GM18519 (cell line): ENCODE results near the gene STING1.
"Not testable (repeated sequence)": the region's sequence is repeated elsewhere in the genome, so short reads cannot be mapped to it uniquely, and the experiment has no call there.

ENCODE experiments used
- ATAC-seq: cut with Tn5 transposase; IDR thresholded peaks from one replicate; pipeline ENCODE4 v1.9.1; 2021; ENCODE audit warnings: mild to moderate bottlenecking, moderate library complexity; ENCODE audit not compliant: unreplicated experiment, low FRiP score

Gene STING1

DNA sequence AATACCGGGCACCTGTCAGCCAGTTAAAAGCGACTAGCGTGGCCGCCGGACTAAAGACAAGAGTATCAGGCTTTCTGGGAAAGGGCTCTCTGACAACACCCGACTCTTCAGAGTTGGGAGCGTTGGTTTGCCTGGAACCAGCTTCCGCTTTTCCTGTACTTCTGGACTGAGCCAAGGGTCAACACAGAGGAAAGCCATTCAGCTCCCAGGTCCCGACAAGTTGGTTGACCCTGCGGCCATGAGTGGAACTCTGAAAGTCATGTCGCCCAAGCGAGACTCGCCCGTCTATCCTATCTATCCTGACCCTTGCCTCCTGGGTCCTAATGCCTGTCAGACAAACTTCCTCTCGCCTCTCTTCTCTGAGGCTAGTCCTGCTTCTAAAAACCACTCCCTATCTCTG lies 21.3 kb upstream of the STING1 start:
- ATAC-seq, result not testable (repeated sequence)

DNA sequence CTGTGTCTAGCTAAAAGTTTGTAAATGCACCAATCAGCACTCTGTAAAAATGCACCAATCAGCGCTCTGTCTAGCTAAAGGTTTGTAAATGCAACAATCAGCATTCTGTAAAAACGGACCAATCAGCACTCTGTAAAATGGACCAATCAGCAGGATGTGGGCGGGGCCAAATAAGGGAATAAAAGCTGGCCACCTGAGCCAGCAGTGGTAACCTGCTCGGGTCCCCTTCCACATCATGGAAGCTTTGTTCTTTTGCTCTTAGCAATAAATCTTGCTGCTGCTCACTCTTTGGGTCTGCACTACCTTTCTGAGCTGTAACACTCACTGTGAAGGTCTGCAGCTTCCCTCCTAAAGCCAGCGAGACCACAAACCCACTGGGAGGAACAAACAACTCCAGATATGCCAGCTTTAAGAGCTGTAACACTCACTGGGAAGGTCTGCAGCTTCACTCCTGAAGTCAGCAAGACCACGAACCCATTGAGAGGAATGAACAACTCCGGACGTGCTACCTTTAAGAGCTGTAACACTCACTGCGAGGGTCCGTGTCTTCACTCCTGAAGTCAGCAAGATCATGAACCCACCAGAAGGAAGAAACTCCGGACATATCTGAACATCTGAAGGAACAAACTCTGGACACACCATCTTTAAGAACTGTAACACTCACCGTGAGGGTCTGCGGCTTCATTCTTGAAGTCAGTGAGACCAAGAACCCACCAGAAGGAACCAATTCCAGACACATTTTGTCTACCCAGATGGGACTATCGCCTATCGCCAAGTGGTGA lies 20.7 kb upstream of the STING1 start:
- ATAC-seq, result not testable (repeated sequence)

DNA sequence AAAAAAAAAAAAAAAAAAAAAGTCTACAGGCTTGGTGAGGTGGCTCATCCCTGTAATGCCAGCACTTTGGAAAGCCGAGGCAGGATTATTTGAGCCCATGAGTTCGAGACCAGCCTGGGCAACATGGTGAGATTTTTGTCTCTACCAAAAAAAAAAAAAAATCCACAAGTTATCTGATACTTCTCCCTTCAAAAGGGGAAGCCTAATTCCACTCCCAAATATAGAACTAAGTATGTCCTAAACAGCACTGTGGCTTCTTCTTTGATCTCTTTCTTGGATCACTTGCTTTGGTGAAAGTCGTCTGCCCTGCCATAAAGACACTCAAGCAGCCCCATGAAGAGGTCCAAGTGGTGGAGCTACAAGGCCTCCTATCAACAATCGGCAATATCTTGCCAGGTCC lies 18.8 kb upstream of the STING1 start:
- ATAC-seq, result no peak

DNA sequence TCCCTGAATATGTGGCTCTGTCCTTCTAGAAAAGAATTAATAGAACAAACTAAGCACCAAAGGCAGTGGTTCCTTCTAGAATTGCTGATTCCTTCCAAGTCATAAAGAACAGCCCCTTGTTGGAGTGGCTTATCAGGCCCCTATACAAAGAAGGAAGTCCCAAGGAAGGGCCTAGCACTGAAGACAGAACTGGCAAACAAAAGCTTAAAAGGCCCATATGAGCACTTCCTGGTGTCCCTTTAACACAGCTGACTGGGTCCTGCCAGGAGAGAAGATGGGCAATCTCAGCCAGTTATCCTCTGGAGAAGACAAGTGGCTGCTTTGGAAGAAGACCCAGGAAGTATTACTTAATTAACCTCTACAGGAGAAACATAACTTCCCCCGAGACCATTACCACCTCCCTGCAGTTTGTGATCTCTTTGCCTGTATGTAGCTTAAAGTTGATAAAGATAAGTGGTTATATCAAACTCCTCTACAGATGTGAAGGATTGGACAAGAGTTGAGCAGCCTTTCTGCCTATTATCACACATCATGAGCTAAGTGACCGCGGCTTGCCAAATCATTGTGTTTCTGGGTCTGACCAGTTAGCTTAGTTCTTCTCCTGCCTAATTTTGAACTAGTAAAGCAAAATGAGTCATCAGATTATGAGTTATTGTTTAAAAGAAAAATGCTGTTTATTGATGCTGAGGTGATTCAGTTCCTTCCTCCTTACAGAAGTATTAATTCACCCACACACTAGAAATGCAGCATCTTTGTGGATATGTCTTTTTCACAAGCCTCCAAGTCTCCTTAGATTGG lies 13.3 kb upstream of the STING1 start:
- ATAC-seq, result no peak

DNA sequence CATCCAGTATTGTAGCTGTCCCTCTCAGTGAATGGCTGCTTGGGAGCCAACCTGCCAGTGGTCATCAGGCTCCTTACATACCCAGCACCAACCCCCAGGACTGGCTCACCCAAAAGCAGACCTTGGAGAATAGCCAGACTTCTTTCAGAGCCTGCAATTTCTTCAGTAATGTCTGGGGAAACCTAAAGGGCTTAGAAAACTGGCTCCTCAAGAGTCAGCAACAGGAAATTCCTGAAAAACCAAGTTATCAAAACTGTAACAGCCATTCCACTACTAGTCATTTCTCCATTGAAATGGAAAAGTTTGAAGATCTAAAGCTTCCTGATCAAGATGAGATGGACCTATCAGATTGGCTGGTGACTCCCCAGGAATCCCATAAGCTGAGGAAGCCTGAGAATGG lies 12.3 kb upstream of the STING1 start:
- no peak for ATAC-seq

DNA sequence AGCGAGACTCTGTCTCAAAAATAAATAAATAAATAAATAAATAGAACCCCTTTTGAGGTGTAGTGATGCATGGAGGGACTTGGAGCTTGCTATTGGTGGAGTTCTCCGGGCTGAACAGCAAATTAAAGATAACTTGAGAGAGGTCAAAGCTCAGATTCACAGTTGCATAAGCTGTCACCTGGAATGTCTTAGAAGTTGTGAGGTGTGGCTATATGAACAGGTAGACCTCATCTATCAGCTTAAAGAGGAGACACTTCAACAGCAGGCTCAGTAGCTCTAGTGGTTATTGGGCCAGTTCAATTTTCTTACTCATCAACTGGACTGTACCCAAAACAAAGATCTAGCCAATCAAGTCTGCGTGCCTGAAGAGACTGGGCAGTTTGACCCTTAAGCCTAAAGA lies 11.7 kb upstream of the STING1 start:
- ATAC-seq, result no peak

DNA sequence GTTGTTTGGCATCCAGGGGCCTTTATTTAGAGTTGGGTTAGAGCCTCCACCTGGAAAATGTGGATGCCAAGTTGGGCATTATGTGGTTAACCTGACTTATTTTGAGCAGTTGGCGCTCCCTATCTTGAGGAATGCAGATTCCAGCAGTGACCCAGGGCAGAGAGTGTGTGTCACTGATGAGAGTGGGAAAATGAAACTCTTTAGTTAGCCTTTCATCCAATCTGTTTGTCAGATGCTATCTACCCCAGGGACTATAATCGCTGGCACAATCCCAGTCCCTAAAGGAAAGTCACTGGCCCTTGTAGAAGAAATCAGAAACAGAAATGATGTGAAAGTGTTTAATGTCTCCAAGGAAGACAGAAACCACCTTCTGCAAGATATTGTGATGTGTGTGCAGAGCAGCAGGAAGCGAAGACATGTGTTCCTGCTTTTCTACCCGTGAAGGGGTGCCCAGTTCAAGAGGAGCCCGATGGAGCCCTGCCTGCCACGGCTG lies 10.2 kb upstream of the STING1 start:
- ATAC-seq, result no peak

DNA sequence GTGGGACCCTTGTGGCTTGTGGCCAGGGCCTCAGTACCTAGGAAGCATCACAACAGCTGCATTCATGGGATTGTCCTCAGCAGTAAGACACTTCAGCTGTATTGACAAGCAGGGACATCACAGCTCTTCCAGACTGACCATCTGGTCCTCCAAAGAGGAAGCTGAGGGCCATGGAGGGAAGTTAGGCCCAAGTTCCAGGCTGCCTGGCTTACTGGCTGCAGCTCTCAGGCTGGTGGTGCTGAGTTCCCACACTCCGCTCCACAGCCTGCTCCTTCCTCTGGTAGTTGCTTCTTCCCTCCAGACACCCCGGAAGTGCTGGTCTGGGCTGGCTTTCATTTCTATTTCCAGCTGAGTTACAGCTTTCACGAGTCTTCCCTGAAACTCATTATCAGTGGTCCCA lies 5.7 kb upstream of the STING1 start:
- no peak for ATAC-seq

DNA sequence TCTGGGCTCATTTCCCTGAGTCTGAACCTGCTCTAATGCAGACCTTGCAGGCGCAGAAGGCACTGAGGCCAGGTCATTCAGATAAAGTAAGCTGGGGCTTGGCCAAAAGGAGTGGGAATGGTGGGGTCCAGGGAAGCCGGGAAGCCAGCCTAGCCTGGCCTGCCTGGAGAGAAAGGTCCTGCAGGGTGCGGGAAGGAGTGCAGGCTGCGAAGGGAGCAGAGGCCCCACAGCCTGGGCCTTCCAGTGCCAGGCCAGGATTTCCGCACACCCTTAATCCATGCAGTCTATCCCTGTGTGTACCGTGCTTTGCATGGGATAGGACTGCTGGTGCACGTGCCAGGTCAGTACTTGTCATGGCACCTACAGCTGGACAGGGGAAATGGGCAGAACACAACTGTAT lies 3.6 kb upstream of the STING1 start:
- ATAC-seq, result no peak

DNA sequence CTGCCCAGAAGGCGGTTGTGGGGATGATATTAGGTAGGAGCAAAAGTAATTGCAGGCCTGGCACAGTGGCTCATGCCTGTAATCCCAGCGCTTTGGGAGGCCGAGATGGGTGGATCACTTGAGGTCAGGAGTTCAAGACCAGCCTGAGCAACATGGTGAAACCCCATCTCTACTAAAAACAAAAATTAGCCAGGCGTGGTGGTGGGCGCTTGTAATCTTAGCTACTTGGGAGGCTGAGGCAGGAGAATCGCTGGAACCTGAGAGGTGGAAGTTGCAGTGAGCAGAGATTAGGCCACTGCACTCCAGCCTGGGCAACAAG lies 291 bp upstream of the STING1 start:
- not testable (repeated sequence) for ATAC-seq

DNA sequence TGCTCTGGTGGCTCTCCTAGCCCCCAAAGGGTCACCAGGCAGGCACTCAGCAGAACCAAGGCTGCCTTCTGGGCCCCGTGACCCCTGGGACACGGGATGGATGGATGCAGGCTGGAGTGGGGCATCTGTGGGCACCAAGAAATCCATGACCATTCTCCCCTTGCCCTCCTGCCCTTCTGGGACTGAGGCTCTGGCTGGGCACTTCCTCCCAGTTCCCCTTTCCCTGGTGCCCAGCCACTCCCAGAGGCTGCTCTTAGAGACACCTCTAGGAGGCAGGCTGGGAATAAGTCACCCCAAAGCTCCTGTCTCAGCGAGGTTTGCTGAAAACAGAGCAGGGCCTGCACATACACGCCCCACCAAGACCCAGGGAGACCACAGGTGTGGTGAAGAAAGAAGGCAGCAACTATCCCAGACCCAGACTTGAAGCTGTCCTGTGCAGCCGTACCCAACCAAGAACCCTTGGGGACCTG lies 943 bp downstream of the STING1 start:
- ATAC-seq, result no peak

DNA sequence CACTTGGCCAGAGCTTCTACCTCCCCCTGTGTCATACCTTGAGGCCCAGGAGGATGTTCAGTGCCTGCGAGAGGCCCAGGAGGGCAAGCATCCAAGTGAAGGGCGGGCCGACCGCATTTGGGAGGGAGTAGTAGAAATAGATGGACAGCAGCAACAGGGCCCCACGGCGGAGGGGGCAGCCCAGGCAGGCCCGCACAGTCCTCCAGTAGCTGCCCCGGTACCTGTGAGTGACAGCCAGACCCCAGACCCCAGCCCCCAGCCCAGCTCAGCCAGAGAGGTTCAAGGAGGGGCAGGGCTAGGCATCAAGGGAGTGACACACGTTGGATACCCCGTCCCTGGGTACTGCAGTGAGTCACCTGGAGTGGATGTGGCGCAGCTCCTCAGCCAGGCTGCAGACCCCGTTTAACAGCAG lies 1.4 kb downstream of the STING1 start:
- no peak for ATAC-seq

DNA sequence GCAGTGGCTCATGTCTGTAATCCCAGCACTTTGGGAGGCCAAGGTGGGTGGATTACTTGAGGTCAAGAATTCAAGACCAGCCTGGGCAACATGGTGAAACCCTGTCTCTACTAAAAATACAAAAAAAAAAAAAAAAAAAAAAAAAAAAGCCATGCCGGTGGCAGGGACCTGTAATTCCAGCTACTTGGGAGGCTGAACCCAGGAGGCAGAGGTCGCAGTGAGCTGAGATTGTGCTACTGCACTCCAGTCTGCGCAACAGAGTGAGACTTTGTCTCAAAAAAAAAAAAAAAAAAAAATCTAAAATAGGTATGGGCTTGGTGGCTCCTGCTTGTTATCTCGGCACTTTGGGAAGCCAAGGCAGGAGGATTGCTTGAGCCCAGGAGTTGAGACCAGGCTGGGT lies 2.8 kb downstream of the STING1 start:
- not testable (repeated sequence) for ATAC-seq

DNA sequence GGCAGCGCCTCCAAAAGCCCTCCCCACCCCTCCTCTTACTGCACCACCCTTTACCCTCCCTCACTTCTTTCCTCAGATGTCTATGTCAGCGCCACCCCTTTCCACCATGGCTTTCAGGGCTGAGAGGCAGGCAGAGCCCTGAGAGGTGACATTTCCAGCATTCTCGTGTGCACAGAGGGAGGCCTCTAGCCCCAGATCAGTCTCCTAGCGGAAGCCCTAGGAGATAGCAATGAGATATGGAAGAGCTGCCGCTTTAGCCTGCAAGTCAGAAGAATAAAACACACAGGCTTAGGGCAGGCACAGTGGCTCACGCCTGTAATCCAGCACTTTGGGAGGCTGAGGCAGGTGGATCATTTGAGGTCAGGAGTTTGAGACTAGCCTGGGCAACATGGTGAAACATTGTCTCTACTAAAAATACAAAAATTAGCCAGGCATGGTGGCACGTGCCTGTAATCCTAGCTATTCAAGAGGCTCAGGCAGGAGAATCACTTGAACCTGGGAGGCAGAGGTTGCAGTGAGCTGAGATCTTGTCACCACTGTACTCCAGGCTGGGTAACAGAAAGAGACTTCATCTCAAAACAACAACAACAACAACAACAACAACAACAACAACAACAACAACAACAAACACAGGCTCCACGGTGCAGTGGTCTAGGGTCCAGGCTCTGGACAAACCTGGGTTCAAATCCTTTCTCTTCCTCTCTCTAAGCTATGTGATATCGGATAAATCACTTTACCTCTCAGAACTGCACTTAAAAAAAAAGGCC lies 3.7 kb downstream of the STING1 start:
- not testable (repeated sequence) for ATAC-seq

DNA sequence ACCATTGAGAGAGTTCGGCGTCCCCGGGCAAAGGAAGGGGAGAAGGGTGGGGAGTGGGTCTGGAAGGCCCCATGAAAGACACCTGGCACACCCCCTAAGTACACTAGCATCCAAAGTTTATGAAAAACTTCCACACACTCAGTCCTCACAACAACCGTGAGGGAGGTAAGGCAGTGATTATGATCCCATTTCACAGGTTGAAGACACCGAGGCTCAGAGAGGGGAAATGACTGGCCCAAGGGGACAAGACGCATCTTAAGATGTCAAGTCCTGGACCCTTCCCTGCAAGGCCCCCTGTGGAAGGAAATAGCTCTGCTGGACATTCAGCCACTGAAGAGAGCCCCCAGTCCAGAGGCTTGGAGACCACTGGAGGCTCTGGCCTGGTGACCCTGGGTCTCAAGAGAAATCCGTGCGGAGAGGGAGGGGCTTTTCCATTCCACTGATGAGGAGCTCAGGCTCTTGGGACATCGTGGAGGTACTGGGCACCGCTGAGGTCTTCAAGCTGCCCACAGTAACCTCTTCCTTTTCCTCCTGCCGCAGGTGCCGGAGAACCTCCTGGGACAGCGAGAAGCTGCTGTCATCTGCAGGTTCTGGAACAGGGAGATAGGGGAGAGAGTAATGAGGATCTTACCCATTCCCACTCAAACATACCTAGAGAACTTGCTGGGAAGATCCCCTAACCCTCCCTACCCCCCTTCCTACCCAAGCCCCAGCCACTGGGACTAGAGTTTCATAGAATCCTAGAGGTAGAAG lies 6.5 kb downstream of the STING1 start:
- no peak for ATAC-seq

DNA sequence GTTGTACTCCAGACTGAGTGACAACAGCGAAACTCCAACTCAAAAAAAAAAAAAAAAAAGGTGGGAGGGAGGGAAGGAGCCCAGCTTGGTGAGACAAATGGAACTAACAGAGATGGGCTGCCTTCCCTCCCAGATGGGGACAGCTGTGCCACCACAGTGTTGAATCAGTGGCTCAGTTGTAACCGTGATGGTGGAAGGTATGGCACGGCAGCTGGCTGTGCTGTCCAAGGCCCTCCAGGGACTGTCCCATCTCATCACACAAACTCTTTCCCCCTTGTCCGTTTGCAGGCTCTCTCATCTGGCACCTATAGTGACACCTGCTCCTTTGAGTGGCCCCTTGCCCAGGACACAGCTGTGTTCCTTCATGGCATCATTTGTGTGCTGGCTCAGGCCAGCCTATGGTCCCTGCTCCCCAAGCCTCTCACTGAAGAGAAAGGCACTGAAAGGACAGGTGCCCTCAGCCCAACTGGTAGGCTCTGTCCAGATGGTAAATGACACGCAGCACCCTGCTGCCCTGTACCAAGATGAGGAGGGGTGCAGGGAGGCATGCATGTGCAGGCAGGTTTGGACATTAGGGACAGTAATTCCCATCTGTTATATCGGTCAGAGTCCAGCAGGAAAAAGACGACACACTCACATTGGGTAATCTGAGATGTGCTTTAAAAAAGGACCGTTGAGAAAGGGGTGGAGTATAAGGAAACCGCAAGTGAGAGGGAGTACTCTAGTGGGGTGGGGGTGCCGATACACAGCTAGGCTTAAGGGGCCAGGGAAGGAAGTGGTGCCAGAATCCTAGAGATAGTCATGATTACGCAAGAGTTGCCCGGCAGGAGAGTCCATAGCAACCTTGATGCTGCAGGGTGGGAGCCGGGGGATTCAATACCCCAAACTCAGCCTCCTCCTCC lies 7.4 kb downstream of the STING1 start:
- no peak for ATAC-seq

DNA sequence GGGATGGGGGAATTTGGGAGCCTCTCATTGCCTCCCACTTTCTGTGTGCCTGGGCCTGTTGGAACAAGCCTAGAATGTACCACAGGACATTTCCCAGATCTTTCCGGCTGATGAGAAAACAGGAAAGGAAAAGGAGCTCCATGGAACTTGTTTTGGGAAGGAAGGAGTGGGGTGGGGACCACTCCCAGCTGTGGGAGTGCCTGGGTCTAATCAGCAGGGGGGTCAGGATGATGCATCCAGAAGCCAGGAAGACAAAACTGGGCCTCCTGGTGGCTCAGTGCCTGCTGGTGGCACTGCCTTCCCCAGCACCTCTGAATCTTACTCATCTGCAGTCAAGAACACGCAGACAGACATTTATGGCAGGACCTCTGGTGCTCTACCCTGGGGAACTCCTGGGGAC lies 9.0 kb downstream of the STING1 start:
- no peak for ATAC-seq

DNA sequence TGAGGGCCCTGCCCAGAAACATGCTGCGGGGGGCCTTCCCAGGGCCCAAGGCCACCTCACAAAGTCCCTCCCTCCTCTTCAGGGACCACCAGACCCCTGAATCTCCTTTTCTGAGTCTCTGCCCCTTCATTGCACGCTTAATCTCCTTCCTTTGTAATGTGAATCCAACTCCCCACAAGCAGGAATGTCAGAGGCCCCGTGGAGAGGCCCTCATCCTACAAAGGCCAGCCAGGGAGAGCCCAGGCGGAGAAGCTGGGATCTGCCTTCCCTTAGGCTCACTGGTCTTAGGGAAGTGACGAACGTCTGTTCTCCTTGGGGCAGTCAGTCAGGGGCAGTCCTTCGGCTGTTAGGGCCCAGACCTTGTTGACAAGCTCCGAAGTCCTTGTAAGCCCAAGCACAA lies 9.5 kb downstream of the STING1 start:
- no peak for ATAC-seq

DNA sequence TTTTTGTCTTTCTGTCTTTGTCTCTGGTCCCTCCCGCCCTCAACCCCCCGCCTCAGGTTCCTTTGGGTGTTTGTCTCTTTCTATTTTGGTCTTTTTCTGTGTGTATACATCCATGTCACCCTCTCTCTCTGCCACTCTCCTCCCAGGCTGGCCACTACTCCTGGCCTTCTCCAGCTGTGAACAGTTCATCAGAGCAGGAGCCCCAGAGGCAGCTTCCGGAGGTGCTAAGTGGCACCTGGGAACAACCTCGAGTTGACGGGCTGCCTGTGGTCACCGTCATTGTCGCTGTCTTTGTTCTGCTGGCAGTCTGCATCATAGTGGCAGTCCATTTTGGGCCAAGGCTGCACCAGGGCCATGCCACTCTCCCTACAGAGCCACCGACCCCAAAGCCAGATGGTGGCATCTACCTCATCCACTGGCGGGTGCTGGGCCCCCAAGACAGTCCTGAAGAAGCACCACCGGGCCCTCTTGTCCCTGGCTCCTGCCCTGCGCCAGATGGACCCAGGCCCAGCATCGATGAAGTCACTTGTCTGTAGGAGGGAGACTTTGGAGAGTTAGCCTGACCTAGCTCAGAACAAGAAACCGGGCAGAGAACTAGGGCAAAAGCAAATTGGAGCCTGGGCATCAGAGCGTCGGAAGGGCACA lies 10.1 kb downstream of the STING1 start:
- no peak for ATAC-seq
